GM18526 (cell line): ENCODE data around the gene NUP160.
A peak's percentile ranks its signal among the peaks of the same experiment; 100 is the strongest.

Experiments
- POLR2A ChIP-seq: IDR thresholded peaks from 3 replicates; pipeline ENCODE4 v1.6.1; 2011; ENCODE audit not compliant: insufficient read length; ENCODE audit errors: extremely low read depth

NUP160 gene

DNA sequence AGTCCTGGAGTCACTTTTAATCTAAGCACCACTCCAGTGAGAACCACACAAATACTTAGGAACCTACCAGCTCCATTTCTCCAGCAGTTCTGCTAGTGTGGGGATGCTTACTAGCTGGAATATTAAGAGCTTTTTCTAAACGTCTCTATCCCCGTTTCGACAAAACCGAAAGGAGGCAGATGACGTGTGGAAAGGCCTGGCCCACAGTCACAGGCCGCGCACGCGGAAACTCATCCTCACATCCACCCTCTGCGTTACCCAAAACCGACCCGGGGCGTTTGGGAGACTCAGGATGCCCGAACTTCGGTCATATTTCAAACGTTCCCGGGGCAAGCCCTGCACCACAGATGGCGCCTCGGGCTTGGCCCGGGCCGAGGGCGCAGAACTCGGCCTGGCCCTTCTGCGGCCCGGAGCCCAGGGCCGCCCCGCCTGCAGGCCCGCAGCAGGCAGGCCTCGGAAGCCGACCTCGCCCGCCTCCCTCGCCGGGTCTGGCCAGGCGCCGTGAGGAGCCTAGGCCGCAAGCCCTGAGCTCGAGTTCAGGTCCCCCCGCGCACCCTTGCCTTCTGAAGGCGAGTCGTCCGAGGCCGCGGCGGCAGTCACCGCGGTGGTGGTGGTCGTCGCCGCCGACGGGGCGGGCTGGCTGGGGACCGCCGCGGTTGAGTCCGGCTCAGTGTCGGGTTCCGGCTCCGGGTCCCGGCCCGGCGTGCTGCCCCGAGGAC, 81.5 kb downstream of the NUP160 start:
- TF ChIP-seq POLR2A: peak; percentile 34

- TF ChIP-seq POLR2A: no peak
Observed at GRCh38 chr11:47765086-47765485, 83.1 kb downstream of the NUP160 start.

- TF ChIP-seq POLR2A: no peak
Observed at GRCh38 chr11:47756208-47756607, 91.9 kb downstream of the NUP160 start.

- no peak for TF ChIP-seq POLR2A
Observed at GRCh38 chr11:47750725-47751124, 97.4 kb downstream of the NUP160 start.

GRCh38 chr11:47732271-47732670, 115.9 kb downstream of the NUP160 start:
- TF ChIP-seq POLR2A: no peak

- no peak for TF ChIP-seq POLR2A
Observed at GRCh38 chr11:47731475-47731874, 116.7 kb downstream of the NUP160 start.
